HepG2 (cell line): ENCODE measurements around the gene RBPJ. TPM values are rescaled to one million over a fixed set of nuclear protein-coding genes. Genes with fewer than 3 reads are reported as not detected.

Experiments used
- ATAC-seq: fragments of 200-7000 bp; cut with Tn5 transposase; 3 replicates; pipeline ENCODE4 v1.9.1; 2020; ENCODE audit warnings: mild to moderate bottlenecking, moderate library complexity
- BruUV-seq: library from RNA; stranded (reverse); fragments of 400-500 nt; replicated peaks from 2 replicates; lab custom pipeline; 2021; lab: Mats Ljungman, UMichigan
- CTCF ChIA-PET: fragments of 300-600 bp; formaldehyde crosslinking; extraction: SDS; loops from one replicate; lab custom pipeline; 2021; ENCODE audit warnings: low total read pairs, inconsistent platforms, low intra/inter-chr PET ratio; lab: Yijun Ruan, JAX
- POLR2A ChIA-PET: fragments of 350-600 bp; sonication (Branson Sonifier 250); formaldehyde crosslinking; loops from one replicate; lab custom pipeline; 2020; ENCODE audit warnings: antibody characterized with exemption, inconsistent platforms; lab: Yijun Ruan, JAX
- DNase-seq: peaks from one replicate; pipeline ENCODE4 v3.0.0-alpha.2; 2015; ENCODE audit warnings: low spot score
- FAIRE-seq: peaks from 3 replicates; lab custom pipeline; 2011; peaks lifted over from hg19 to GRCh38; lab: Jason Lieb, UNC
- H2AFZ ChIP-seq: one replicate; pipeline ENCODE4 v1.6.1; 2011; ENCODE audit warnings: low read length, inconsistent platforms
- H3K27ac ChIP-seq: fragments of 300-600 bp; 3 replicates; pipeline ENCODE4 v1.8.0; 2011; ENCODE audit warnings: mixed run types, mild to moderate bottlenecking, mixed read lengths, low read length, inconsistent platforms; ENCODE audit not compliant: insufficient read depth; ENCODE audit errors: extremely low read length
- H3K27me3 ChIP-seq, 2 experiments: fragments of 200-600 bp in 1 of 2; 2 replicates in 1 of 2; 3 replicates in 1 of 2; pipeline versions ENCODE4 v1.6.0 to v1.8.0; 2011; ENCODE audit warnings: low read length in 2 of 2, mild to moderate bottlenecking in 2 of 2, moderate library complexity in 2 of 2, inconsistent platforms in 1 of 2; ENCODE audit not compliant: insufficient read depth in 2 of 2, control insufficient read depth in 1 of 2
- H3K36me3 ChIP-seq, 2 experiments: fragments of 200-600 bp in 1 of 2; replicated peaks in 1 of 2; 2 replicates in 1 of 2; 3 replicates in 1 of 2; pipeline versions ENCODE4 v1.5.1 to v1.8.0; 2011; ENCODE audit warnings: low read length in 2 of 2, inconsistent platforms in 1 of 2; ENCODE audit not compliant: insufficient read depth in 2 of 2, control insufficient read depth in 1 of 2
- H3K4me1 ChIP-seq: 2 replicates; pipeline ENCODE4 v1.5.1; 2012; ENCODE audit warnings: low read length, inconsistent platforms; ENCODE audit not compliant: insufficient read depth
- H3K4me2 ChIP-seq: 2 replicates; pipeline ENCODE4 v1.6.0; 2011; ENCODE audit warnings: low read depth, low read length, inconsistent platforms
- H3K4me3 ChIP-seq, 3 experiments: fragments of 200-600 bp in 1 of 3; sonication (generic), shearing (Covaris generic) in 1 of 3; replicated peaks in 1 of 3; 2 replicates each; pipeline ENCODE4 v1.5.1; 2011 to 2016; ENCODE audit warnings: low read length in 3 of 3, inconsistent platforms in 2 of 3, low read depth in 2 of 3, mild to moderate bottlenecking in 2 of 3, control low read depth in 1 of 3, mixed read lengths in 1 of 3; ENCODE audit not compliant: insufficient read depth in 1 of 3
- H3K79me2 ChIP-seq: one replicate; pipeline ENCODE4 v1.6.1; 2011; ENCODE audit warnings: low read length, inconsistent platforms; ENCODE audit not compliant: insufficient read depth
- H3K9ac ChIP-seq: 2 replicates; pipeline ENCODE4 v1.6.0; 2011; ENCODE audit warnings: mild to moderate bottlenecking, low read depth, low read length, inconsistent platforms; ENCODE audit not compliant: insufficient read depth
- H3K9me3 ChIP-seq: 2 replicates; pipeline ENCODE4 v1.5.1; 2012; ENCODE audit warnings: mild to moderate bottlenecking, low read length
- H4K20me1 ChIP-seq: 2 replicates; pipeline ENCODE4 v1.6.0; 2011; ENCODE audit warnings: inconsistent platforms, mild to moderate bottlenecking, low read length, moderate library complexity; ENCODE audit not compliant: insufficient read depth
- CENPBD1 ChIP-seq: sonication (generic); formaldehyde crosslinking; IDR thresholded peaks from 2 replicates; pipeline ENCODE4 v1.8.0; 2022; ENCODE audit warnings: missing genetic modification reagents, low read depth, mild to moderate bottlenecking, borderline replicate concordance
- CREB1 ChIP-seq, 2 experiments: fragments of 450-650 bp in 1 of 2; IDR thresholded peaks; 2 replicates each; pipeline ENCODE4 v1.6.1; 2016 to 2017; ENCODE audit warnings: control low read depth in 1 of 2, mild to moderate bottlenecking in 1 of 2, missing compliant biosample characterization in 1 of 2, missing genetic modification characterization in 1 of 2
- KAT8 ChIP-seq: IDR thresholded peaks from 2 replicates; pipeline ENCODE4 v1.6.1; 2016; ENCODE audit warnings: missing genetic modification reagents, missing compliant biosample characterization
- NAIF1 ChIP-seq: sonication (generic); formaldehyde crosslinking; IDR thresholded peaks from 2 replicates; pipeline ENCODE4 v1.5.0; 2020; ENCODE audit warnings: mild to moderate bottlenecking, missing genetic modification reagents, borderline replicate concordance
- TARDBP ChIP-seq: sonication (generic); formaldehyde crosslinking; IDR thresholded peaks from 2 replicates; pipeline ENCODE4 v1.8.0; 2022; ENCODE audit warnings: mild to moderate bottlenecking, missing genetic modification reagents
- ZNF143 ChIP-seq: sonication (generic); formaldehyde crosslinking; IDR thresholded peaks from 2 replicates; pipeline ENCODE4 v1.4.0; 2020; ENCODE audit warnings: missing genetic modification reagents
- ZNF263 ChIP-seq: sonication (generic); formaldehyde crosslinking; IDR thresholded peaks from 2 replicates; pipeline ENCODE4 v1.4.0; 2020; ENCODE audit warnings: missing genetic modification reagents
- ZNF709 ChIP-seq: sonication (generic); formaldehyde crosslinking; IDR thresholded peaks from 2 replicates; pipeline ENCODE4 v1.5.0; 2020; ENCODE audit warnings: mild to moderate bottlenecking, missing genetic modification reagents
- WGBS: methylation state at CpG from one replicate; pipeline ENCODE4 v1.1.6; 2017; ENCODE audit warnings: low lambda C conversion rate; 5-methylcytosine and 5-hydroxymethylcytosine counted together
- in situ Hi-C: cut with HindIII; loops from 2 replicates; pipeline ENCODE4 v1.10.0; 2017; ENCODE audit warnings: low pct_unique_long_range_greater_than_20kb; ENCODE audit not compliant: extremely low pct_ligation_motif_present
- intact Hi-C: fragments of 100-400 bp; cut with micrococcal nuclease; formaldehyde crosslinking; loops from one replicate; pipeline ENCODE4 v1.10.0; 2022; ENCODE audit not compliant: unreplicated experiment
- polyA plus RNA-seq, 8 experiments: library from polyadenylated mRNA; depleted of rRNA in 3 of 8; stranded (reverse) in 7 of 8; unstranded in 1 of 8; fragments of >200 nt; fragmentation: Illumina TruSeq in 4 of 8; extraction: Trizol in 4 of 8; gene quantifications; 2 replicates each; pipeline versions ENCODE4 v1.2.1 to v1.2.3, GENCODE V29; 2011 to 2016; ENCODE audit warnings: low read depth in 4 of 8, missing spikeins in 1 of 8, mixed read lengths in 1 of 8; ENCODE audit not compliant: insufficient read depth in 1 of 8
- total RNA-seq, 5 experiments: library from RNA; depleted of rRNA; stranded (reverse); fragments of >200 nt; fragmentation: Illumina TruSeq; extraction: Trizol; gene quantifications; 2 replicates each; pipeline ENCODE4 v1.2.3, GENCODE V29; 2016; ENCODE audit warnings: low read depth in 1 of 5

The RBPJ gene
- total and polyA plus RNA-seq, 2 of the 13 experiments (the other 11 are each of a cell fraction or from before 2014, with no cell fraction given) = 25.9 to 33.2 TPM

- H3K4me1 ChIP-seq = peaks cover 15% of the 10 kb centered on the region; the same call in 1 of the 2 replicates
- 0 out of 5 replicates have a peak, but pooled peaks cover 0 to 8% of the 10 kb centered on the region in 2 experiments for H3K36me3 ChIP-seq
- DNase-seq = peak; percentile 10
- H3K9ac ChIP-seq = no peak overlapping the region
- no peak overlapping the region for H3K4me3 ChIP-seq
- BruUV-seq = no TSS peak
- FAIRE-seq = no peak
- ChIA-PET CTCF (no interaction called here), POLR2A (no interaction called here)
- intact Hi-C loops = no loop called here
- in situ Hi-C loops = no loop called here
- H3K27me3 ChIP-seq = no peaks in the 10 kb centered on the region; a peak in 1 of 5 replicates
- H3K4me2 ChIP-seq = no peak overlapping the region
- H2AFZ ChIP-seq = no peak overlapping the region
- TF ChIP-seq CENPBD1 (CRISPR knock-in tag) (no peak), ZNF709 (no peak), NAIF1 (CRISPR knock-in tag) (no peak), CREB1 (IDR thresholded peaks at IDR 0.05) (no peak), CREB1 (CRISPR knock-in tag; IDR thresholded peaks at IDR 0.05) (no peak)
- no peaks in the 10 kb centered on the region for H3K79me2 ChIP-seq
- ATAC-seq = peak; percentile 39
- H3K9me3 ChIP-seq = no peaks in the 10 kb centered on the region
- WGBS = 42% methylated on average over 7 of the region's 7 CpGs
- H4K20me1 ChIP-seq = 0 out of 2 replicates have a peak, but pooled peaks cover 3% of the 10 kb centered on the region
- H3K27ac ChIP-seq = no peak overlapping the region
These were observed 120.3 kb downstream of the RBPJ start for GRCh38 chr4:26441102-26441501.

GRCh38 chr4:26441771-26442170 lies 121.0 kb downstream of the RBPJ start:
- ChIA-PET POLR2A (no interaction called here), CTCF (no interaction called here)
- Histone ChIP-seq H2AFZ (no peak overlapping the region), H3K4me1 (peaks cover 15% of the 10 kb centered on the region; the same call in 1 of the 2 replicates), H3K27ac (no peak overlapping the region), H3K4me3 (no peak overlapping the region), H3K79me2 (no peaks in the 10 kb centered on the region), H3K4me2 (no peak overlapping the region)
- intact Hi-C loops = no loop called here
- BruUV-seq = no TSS peak
- FAIRE-seq = no peak
- no peak for TF ChIP-seq TARDBP
- TF ChIP-seq ZNF143 (CRISPR knock-in tag) = no peak
- peak; percentile 61; the same call in 1 of the 2 replicates for TF ChIP-seq ZNF263 (CRISPR knock-in tag)
- no peak for TF ChIP-seq KAT8 (CRISPR knock-in tag)
- TF ChIP-seq, all 625 proteins: peak for 1
- in situ Hi-C loops = no loop called here
- H3K36me3 ChIP-seq = 0 out of 5 replicates have a peak, but pooled peaks cover 0 to 4% of the 10 kb centered on the region in 2 experiments
- H3K9ac ChIP-seq = no peak overlapping the region
- no peaks in the 10 kb centered on the region; a peak in 1 of 5 replicates for H3K27me3 ChIP-seq
- 93% methylated on average over 5 of the region's 5 CpGs for WGBS
- H4K20me1 ChIP-seq = 0 out of 2 replicates have a peak, but pooled peaks cover 3% of the 10 kb centered on the region
- no peaks in the 10 kb centered on the region for H3K9me3 ChIP-seq
- no peak for DNase-seq
- no peak for ATAC-seq
